GM21367 (cell line): Measurements from ENCODE around the gene CETN1.

ENCODE experiments used
- ATAC-seq: cut with Tn5 transposase; IDR thresholded peaks from one replicate; pipeline ENCODE4 v1.9.1; 2021; ENCODE audit not compliant: unreplicated experiment

The CETN1 gene

GRCh38 chr18:621291-622043 is 41.3 kb downstream of the CETN1 start:
- no peak for ATAC-seq

- no peak for ATAC-seq
These were observed 42.1 kb downstream of the CETN1 start for GRCh38 chr18:622289-622688.

- no peak for ATAC-seq
These were observed 43.8 kb downstream of the CETN1 start for GRCh38 chr18:623761-624620.

GRCh38 chr18:627231-627630 is 47.1 kb downstream of the CETN1 start:
- ATAC-seq, result no peak

GRCh38 chr18:629269-630150 is 49.3 kb downstream of the CETN1 start:
- no peak for ATAC-seq

GRCh38 chr18:631560-631959 is 51.4 kb downstream of the CETN1 start:
- no peak for ATAC-seq
